HG03442 (cell line): ENCODE measurements around the gene MYO1G.
"Not testable (repeated sequence)": the region's sequence is repeated elsewhere in the genome, so short reads cannot be mapped to it uniquely, and the experiment has no call there.

Experiments
- ATAC-seq: cut with Tn5 transposase; IDR thresholded peaks from one replicate; pipeline ENCODE4 v1.9.1; 2021; ENCODE audit warnings: mild to moderate bottlenecking, moderate library complexity; ENCODE audit not compliant: unreplicated experiment

Gene MYO1G

DNA sequence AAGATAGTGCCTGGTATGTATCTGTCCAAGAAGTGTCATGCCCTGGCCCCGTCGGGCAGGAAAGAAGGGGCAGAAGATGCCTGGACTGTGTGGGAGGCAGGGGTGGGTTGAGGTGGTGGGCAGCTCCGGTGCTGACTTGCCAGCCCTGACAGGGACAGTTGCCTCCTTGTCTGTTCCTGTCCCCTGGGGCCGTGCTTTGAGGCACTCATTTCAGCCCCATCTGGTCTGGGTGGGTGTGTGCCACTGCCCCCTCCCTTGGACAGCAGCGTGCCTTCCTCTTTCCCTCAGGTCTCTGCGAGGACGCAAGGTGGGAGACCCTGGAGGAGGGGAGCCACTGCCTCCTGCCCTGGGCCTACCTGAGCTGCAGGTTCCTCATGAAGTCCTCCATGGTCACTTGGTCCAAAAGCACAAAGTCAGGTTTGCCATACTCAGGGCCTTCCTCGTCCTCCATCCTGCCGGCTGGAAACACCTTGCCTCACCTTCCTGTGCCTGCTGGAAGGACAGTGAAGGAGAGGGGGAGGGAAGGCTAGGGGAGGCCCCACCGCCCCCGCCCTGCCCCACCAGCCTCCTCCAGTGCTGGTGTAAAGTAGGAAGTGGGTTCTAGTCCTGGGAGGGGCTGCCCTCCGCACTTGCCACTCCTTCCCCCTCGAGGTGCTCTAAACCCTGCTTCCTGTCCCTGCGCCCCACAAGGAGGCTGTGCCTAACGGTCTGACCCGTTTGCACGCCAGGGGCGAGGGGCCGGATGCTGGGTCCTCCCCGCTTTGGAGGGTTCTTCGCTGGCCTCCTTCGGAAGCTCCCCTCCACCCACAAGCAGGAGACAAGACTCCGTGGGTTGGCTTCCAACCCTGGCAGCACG, at the start of gene MYO1G:
MYO1G (minus strand) TSS at position 505 of the 856 bp plus-strand sequence; CDS start at position 451, 54 bp downstream.
- ATAC-seq = peak; percentile 52

DNA sequence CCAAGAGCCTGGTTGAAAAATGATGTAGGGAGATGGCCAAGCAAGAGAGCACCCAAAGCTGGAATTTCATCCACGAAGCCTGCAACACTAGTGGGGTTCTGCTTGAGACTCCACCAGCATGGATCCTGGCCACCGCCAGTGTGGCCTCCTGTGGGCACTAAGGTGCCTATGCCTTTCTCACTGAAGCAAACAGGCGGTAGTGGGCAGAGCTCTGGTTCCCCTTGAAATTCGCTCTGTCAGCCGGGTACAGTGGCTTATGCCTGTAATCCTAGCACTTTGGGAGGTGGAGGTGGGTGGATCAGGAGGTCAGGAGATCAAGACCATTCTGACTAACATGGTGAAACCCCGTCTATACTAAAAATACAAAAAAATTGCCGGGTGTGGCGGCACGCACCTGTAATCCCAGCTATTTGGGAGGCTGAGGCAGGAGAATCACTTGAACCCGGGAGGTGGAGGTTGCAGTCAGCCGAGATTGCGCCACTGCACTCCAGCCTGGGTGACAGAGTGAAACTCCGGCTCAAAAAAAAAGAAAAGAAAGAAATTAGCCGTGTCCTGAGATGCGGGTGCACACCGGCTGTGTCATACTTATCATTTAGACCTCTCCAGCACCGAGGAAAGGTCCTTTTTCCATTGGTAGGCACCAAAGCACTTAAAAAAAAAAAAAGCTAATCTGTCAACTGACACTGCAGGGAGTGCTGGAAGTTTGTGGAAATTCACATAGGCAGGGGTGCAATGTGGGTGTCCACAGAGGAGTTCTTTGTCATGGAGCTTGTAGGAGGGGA, 49.5 kb upstream of the MYO1G start:
- ATAC-seq = no peak

DNA sequence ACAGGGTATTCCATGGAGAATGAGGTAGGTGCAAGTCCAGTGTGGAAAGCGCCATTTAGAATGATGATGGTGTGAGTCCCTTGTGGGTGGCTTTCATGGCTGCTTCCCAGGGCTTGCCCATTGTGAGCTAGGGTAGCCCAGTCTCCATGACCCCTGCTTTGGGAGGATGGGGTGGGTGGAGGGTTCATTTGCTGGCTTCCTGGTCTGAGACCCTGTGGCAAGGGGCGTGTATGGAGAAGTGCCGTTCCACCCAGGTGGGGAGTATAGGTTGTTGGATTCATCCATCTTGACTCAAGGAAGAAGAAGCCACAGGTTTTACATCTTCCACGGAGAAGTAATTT, 48.9 kb upstream of the MYO1G start:
- no peak for ATAC-seq

DNA sequence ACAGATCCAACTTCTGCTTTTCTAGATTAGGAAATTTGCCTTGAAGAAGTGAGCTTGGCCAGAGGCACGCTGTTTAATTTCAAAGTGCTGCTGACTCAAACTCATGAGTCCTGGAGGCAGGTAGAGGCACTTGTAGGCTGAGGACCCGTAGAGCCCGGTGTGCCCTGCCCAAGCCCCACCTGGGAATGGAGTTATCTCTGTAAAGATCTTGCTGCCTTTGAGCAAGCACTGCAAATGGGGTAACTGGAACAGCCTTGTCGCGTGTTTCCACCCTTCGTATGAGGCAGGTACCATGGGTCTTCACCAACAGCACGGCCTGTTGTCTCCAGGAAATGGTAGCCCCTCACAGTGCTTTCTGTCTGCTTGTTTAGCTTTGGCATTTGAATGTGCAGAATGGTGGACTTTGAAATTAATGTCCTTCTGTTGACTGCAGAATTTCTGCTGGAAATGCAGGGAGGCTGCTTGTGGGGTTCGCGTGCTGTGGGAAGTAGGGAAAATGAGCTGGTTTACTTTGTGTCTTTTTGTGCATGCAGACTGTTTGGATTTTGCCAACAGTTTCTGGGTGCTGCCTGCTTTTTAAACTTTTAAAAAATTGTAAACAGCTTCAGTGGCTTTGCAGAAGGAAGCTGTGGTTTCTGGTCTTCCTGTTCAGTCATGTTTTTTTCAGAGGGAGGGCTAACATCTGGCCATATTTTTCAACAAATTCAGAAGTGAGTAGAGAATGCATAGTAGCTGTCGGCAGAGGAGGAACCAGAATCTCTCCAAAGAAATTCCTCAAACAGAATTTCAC, 48.4 kb upstream of the MYO1G start:
- ATAC-seq = no peak

DNA sequence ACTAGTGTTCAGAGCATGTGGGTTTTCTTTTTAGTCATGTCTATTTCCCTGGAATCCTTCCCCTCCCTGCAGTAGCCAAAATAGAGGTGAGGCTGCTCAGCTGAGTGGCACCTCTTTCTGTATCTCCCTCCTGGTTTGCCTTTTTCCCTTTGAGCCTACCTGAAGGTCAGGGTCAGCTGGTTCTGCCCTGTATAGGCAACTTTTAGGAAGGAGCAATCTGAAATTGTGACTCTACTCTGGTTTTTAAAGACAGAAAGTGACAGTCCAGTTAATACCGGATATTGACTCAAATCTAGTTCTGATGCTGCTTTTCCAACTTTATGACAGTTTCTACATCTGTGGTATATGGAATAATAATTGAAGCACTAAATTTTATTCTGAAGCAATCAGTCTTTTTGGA, 47.2 kb upstream of the MYO1G start:
- ATAC-seq = no peak

DNA sequence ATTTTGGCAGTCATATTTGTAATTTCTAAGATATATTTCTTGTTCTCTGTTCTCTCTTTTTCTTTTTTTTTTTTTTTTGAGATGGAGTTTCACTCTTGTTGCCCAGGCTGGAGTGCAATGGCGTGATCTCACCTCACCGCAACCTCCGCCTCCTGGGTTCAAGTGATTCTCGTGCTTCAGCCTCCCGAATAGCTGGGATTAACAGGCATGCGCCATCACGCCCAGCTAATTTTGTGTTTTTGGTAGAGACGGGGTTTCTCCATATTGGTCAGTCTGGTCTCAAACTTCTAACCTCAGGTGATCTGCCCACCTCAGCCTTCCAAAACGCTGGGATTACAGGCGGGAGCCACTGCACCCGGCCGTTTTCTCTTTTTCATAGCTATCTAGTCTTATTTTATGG, 46.7 kb upstream of the MYO1G start:
- ATAC-seq = not testable (repeated sequence)

DNA sequence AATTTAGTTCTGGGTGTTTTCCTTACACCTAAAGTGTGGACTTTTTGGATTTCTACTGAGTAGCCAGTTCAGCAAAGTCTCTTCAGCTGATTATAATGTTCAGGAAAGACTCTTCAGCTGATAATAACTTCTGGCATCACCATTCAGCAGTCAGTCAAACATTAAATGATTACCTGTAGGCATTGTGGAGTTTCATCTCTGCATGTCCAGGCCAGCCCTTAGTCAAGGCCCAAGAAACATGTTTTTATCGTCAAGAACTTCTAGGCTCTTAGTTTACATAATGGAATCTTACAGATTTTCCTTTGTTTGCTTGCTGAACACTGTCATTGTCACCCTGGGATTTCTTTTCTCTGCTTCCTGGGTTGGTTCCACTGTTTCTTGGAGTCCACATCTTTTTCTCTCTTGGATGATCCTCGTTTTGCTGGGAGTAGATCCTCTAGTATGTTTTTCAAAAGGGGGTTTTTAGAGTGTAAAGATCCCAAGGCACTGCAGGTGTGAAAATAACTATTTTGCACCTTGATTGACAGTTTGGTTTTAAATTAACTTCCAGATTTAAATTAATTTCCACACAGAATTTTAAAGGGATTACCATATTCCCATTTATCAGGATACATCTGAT, 45.4 kb upstream of the MYO1G start:
- ATAC-seq = no peak

DNA sequence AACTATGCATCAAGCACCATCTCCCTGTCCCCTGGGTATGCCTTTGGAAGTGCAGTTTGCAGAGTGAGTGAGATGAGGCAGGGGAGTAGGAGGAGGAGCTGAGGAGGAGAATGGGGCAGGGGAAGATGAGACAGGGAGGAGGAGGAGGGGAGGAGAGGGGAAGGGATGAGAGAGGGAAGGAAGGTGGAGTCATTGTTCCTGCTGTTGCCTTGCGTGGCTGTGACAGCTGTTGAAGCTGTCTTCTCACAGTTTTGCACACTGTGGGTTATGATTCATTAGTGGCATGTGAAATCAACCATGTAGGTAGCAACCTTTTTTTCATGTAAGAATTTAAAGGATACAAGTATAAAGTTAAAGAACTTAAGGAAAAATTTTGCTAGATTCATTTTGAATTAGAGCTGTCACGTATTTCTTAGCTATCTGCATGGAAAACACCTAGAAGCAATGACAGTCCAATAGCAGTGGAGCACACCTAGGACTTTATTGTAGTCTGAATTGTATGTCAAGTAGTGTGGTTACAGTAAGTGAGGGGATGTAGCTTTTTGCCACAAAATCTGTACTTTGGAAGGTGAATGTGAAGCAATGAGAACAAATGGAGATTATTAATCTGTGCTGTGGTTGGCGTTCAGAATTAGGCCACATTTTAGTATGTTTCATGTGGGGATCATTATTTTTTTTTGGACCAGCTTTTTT, 42.9 kb upstream of the MYO1G start:
- ATAC-seq = peak; percentile 66

DNA sequence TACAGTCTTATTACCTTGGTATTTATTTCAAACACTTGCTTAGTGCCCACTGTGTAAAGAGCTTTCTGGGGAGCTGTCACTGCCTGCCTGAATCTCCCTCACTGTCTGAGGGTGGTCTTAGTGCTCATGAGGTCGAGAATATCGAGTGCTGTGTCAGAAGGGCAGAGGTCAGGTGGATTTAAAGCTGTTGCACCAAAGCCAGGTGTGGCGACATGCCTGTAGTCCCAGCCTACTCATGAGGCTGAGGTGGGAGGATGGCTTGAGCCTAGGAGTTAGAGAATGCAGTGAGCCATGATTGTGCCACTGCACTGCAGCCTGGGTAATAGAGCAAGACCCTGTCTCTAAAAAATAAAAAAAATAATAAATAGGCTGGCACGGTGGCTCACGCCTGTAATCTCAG, 42.1 kb upstream of the MYO1G start:
- ATAC-seq = no peak

DNA sequence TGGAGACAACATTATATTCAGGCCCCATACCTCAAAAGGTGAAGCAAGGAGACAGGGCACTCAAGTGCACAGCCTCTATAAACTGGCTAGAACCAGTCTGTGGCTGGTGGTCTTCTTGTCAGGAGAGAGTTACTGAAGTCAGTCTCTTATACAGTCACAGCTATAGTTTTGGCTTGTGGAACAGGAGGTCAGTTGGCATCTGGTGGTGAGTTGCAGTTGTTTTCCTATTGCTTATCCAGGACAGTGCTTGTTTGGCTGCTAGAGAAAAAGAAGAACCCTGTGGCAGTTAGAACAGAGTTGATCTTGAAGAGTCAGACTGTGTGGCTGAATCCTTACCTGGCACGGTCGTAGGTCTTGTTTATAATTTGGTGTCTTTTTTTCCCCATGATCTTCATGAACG, 38.4 kb upstream of the MYO1G start:
- no peak for ATAC-seq

DNA sequence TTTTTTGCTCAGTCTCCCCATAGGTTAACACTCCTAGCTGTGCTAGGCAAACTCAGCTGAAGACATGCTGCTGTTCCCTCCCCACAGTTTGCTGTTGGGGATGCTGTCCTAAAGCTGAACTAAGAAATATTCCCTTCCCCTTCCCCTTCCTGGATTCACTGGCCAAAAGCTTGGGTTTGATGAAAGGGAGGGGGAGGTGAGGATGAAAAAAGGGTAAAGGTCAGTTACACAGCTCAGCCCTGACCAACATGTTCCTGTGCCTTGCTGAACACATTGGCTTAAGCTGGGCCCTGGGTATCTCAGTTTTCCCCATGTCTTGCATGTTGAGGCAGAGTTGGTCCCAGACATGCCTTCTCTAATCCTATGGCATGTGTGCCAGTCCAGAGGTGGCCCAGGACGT, 36.5 kb upstream of the MYO1G start:
- ATAC-seq = no peak

DNA sequence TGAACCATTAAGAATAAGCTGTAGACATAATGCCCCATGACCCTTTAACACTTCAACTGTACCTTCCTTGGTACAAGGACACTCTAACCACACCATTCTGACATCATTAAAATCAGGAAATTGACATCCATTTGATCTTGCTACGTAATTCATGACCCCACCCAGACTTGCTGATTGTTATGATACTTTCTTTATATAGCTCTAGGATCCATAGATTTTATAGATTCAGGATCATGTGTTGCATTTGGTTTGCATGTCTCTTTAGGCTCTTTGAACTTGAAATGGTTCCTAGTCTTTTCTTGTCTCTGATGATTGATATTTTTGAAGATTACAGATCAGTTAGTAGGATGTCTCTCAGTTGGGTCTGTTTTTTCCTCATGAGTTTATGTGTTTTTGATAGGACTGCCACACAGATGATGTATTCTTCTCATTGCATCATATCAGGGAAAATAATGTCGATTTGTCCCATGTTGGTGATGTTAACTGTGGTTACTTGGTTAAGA, 34.7 kb upstream of the MYO1G start:
- ATAC-seq = no peak

DNA sequence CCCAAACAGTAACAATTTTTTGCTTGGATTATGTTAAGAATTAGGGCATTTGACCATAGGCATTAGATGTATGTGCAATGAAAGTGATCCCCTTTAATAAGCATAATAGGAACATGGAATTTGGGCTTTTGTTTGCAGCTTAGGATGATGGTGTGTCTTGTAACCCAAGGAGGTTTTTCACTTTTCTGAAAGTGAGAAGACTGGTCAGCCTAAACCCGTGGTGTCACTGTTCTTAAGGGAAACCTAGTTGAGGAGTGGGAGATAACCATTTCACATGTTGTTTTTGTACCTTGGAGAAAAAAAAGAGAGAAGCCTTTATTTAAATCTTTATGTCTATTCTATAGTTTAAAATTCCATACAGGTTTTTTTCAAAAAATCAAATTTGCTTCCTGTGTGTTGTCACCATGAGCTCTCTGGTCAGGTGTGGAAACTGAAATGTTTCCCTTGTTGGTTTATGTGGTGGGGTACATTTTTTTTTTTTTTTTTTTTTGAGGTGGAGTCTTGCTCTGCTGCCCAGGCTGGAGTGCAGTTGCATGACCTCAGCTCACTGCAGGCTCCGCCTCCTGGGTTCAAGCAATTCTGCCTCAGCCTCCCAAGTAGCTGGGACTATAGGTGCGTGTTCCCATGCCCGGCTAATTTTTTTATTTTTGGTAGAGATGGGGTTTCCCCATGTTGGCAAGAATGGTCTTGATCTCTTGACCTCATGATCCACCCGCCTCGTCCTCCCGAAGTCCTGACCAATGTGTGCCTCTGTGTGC, 28.9 kb upstream of the MYO1G start:
- no peak for ATAC-seq

DNA sequence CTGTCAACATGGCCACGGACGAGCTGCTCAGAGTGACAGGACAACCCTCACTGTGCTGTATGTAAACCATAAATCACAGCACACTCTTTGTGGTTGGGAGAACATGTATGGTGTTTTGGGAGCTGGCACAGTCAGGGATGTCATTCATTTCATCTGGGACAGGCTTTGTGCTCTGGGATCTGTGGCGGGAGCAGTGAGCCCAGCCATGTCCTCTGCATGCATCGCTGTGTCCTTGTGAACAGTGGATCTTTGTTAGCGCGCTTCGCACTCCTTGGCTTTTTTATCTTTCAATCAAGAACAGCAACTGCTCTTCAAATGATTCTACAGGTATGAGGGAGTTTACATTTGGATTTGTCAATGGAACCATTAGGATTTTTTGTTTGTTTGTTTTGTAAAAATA, 28.3 kb upstream of the MYO1G start:
- ATAC-seq = no peak

DNA sequence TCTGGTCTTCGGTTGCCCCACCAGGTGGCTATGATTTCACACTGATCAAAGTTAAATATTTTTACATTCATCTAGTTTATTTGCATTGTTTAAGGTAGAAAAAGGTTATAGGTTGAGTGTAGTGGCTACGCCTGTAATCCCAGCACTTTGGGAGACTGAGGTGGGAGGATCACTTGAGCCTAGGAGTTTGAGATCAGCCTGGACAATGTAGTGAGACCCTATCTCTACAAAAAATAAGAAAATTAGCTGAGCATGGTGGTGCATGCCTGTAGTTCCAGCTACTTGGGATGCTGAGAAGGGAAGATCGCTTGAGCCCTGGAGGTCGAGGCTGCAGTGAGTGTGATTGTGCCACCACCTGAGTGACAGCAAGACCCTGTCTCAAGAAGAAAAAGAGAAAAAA, 25.0 kb upstream of the MYO1G start:
- ATAC-seq = no peak

DNA sequence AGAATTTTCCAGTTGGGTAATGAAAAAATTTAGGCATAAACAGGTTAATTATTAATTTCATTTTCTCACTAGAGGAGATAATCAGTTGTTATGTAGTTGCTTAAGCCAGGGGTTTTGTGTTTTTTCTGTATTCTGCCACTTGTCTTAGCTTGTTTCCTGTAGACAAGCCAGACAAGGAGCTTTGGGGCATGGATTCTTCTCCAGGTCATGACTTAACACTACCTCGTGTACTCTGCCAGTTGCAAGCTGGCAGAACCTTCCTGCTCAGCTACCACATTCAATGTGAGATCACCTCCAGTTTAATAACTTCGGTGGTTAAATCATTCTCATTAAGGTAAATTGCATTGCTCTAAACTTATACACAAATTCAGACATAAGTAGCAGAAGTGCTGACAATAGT, 23.0 kb upstream of the MYO1G start:
- ATAC-seq = no peak

DNA sequence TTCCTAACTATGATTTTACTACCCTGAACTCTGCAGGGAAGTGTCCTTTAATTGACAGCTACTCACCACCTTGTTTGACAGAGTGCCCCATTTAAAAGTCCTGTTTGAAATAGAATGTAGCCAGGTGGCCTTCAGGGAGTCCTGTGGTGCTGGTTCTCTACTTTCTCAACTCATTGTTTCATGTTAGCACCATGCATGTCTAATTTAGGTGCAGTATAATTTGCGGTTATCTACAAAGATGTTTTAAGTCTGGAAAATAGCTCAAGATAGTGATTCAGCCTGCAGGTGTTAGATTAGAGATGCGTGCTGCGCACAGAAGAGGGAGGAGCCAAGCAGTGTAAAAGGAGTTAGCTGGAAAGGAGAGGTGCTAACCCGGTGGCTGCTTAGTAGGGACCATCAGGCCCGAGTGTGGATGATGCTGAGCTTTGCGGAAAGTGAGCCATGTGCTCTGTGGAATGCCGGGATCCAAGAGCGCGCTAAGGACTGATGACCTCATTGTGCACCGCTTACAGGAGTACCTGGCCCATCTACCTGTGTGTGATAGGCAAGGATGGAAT, 22.4 kb upstream of the MYO1G start:
- no peak for ATAC-seq

DNA sequence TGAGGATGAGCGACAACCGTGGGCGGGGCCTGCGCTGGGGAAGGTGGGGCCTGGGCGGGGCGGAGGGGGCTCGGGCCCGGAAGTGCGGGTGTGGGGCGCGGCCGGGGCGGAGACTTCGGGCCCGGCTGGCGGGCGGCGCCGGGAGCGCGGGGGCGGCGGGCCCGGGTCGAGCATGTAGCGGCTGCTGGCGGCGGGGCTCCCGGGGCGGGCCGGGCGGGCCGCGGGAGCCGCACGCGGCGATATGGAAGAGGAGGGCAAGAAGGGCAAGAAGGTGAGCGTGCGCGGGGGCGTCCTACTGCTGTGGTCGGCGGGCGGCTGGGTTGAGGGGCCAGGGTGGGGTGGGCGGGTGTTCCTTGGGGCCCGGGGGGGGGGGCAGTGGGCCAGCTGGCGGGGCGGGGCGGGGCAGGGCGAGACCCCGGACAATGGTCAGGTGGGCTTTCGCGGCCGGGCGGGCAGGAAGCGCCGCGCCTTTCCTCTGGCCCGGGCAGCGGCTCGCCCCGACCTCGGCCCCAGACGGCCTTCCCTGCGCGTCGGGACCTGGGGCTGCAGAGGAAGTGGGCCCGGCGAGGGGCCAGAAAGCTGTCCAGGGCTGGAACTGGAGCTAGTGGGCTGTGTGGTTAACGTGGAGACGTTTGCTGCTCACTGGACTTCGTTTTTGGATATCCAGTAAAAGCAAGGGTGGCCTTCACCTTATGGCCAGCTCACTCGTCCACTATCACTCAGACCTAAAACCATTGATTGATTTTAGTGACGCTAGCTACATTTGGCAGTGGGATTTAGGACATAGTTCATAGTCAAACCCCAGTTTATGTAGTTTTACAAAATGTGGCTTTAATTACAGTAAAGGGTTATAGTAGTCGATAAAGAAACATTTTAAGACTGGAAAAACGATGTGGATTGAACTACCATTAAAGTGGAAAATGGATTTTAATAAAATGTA, 21.5 kb upstream of the MYO1G start, which contains the start of gene CCM2:
CCM2 (plus strand) TSS at position 109 of the 940 bp plus-strand sequence; CDS start at position 242, 133 bp downstream.
- ATAC-seq = peak; percentile 7
